ENCODE data around the gene NKAPL. TPM values are rescaled to one million over a fixed set of nuclear protein-coding genes. Genes with fewer than 3 reads are reported as not detected.

NKAPL gene
- total and polyA plus RNA-seq, 2 of the 13 experiments (the other 11 are each of a cell fraction or from before 2014, with no cell fraction given) = not detected

GRCh38 chr6:28281288-28282064 lies 22.4 kb downstream of the NKAPL start, which contains the start of gene PGBD1 (continued):
- TF ChIP-seq, protein P1, sequence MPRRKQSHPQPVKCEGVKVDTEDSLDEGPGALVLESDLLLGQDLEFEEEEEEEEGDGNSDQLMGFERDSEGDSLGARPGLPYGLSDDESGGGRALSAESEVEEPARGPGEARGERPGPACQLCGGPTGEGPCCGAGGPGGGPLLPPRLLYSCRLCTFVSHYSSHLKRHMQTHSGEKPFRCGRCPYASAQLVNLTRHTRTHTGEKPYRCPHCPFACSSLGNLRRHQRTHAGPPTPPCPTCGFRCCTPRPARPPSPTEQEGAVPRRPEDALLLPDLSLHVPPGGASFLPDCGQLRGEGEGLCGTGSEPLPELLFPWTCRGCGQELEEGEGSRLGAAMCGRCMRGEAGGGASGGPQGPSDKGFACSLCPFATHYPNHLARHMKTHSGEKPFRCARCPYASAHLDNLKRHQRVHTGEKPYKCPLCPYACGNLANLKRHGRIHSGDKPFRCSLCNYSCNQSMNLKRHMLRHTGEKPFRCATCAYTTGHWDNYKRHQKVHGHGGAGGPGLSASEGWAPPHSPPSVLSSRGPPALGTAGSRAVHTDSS (CRISPR knock-in tag; conservative IDR thresholded peaks at IDR 0.05) = no peak
- TF ChIP-seq U2AF1 (optimal IDR thresholded peaks at IDR 0.05; ENCODE audit: low read depth, low read length) (no peak), SNAPC4 (CRISPR knock-in tag; IDR thresholded peaks at IDR 0.05) (no peak), AGO1 (IDR thresholded peaks at IDR 0.05; ENCODE audit: low read depth, low read length, poor library complexity, severe bottlenecking) (no peak), ZNF672 (CRISPR knock-in tag; IDR thresholded peaks at IDR 0.05) (no peak), FOSL1 (CRISPR knock-in tag; IDR thresholded peaks at IDR 0.05; ENCODE audit: borderline replicate concordance) (no peak), ZFP91 (CRISPR knock-in tag; IDR thresholded peaks at IDR 0.05; ENCODE audit: borderline replicate concordance) (peak; percentile 86), IRF2 (CRISPR knock-in tag; IDR thresholded peaks at IDR 0.05) (peak; percentile 77), PHF21A (CRISPR knock-in tag; IDR thresholded peaks at IDR 0.05) (peak; percentile 85), TFE3 (CRISPR knock-in tag; IDR thresholded peaks at IDR 0.05) (peak; percentile 52; the same call in 1 of the 2 replicates), MAFK (conservative IDR thresholded peaks at IDR 0.05 in 1 of 2, IDR thresholded peaks at IDR 0.05 in 1 of 2; ENCODE audit: low read length in 2 of 2) (no peak), ETV6 (CRISPR knock-in tag; conservative IDR thresholded peaks at IDR 0.05) (no peak), ZEB1 (IDR thresholded peaks at IDR 0.05; ENCODE audit: insufficient replicate concordance, low read depth) (peak; percentile 69)
- TF ChIP-seq, protein P2, sequence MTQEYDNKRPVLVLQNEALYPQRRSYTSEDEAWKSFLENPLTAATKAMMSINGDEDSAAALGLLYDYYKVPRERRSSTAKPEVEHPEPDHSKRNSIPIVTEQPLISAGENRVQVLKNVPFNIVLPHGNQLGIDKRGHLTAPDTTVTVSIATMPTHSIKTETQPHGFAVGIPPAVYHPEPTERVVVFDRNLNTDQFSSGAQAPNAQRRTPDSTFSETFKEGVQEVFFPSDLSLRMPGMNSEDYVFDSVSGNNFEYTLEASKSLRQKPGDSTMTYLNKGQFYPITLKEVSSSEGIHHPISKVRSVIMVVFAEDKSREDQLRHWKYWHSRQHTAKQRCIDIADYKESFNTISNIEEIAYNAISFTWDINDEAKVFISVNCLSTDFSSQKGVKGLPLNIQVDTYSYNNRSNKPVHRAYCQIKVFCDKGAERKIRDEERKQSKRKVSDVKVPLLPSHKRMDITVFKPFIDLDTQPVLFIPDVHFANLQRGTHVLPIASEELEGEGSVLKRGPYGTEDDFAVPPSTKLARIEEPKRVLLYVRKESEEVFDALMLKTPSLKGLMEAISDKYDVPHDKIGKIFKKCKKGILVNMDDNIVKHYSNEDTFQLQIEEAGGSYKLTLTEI (CRISPR knock-in tag; conservative IDR thresholded peaks at IDR 0.05) = no peak

All from HepG2 (cell line).